HL-60 (cell line): ENCODE measurements around the gene CCDC169.

Experiments
- GABPA ChIP-seq: IDR thresholded peaks from 2 replicates; pipeline ENCODE4 v1.6.1; 2012; ENCODE audit warnings: low read depth
- POLR2AphosphoS5 ChIP-seq: IDR thresholded peaks from 2 replicates; pipeline ENCODE4 v1.6.1; 2012; ENCODE audit warnings: low read depth
- TF ChIP-seq, protein P1 (sequence below): IDR thresholded peaks from one replicate; pipeline ENCODE4 v1.5.1; 2011; ENCODE audit warnings: low read length, control low read depth, inconsistent platforms; ENCODE audit not compliant: insufficient read depth

- TF ChIP-seq, protein P1, sequence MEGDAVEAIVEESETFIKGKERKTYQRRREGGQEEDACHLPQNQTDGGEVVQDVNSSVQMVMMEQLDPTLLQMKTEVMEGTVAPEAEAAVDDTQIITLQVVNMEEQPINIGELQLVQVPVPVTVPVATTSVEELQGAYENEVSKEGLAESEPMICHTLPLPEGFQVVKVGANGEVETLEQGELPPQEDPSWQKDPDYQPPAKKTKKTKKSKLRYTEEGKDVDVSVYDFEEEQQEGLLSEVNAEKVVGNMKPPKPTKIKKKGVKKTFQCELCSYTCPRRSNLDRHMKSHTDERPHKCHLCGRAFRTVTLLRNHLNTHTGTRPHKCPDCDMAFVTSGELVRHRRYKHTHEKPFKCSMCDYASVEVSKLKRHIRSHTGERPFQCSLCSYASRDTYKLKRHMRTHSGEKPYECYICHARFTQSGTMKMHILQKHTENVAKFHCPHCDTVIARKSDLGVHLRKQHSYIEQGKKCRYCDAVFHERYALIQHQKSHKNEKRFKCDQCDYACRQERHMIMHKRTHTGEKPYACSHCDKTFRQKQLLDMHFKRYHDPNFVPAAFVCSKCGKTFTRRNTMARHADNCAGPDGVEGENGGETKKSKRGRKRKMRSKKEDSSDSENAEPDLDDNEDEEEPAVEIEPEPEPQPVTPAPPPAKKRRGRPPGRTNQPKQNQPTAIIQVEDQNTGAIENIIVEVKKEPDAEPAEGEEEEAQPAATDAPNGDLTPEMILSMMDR, result no peak
- no peak for TF ChIP-seq POLR2AphosphoS5
- no peak for TF ChIP-seq GABPA
Measured at GRCh38 chr13:36261011-36261410, 36.6 kb downstream of the CCDC169 start.
